ENCODE data around the gene NHLRC2. TPM values are rescaled to one million over a fixed set of nuclear protein-coding genes. Genes with fewer than 3 reads are reported as not detected.

Gene NHLRC2
- total and polyA plus RNA-seq, 2 of the 13 experiments (the other 11 are each of a cell fraction or from before 2014, with no cell fraction given): 7.6 to 12.7 TPM

DNA sequence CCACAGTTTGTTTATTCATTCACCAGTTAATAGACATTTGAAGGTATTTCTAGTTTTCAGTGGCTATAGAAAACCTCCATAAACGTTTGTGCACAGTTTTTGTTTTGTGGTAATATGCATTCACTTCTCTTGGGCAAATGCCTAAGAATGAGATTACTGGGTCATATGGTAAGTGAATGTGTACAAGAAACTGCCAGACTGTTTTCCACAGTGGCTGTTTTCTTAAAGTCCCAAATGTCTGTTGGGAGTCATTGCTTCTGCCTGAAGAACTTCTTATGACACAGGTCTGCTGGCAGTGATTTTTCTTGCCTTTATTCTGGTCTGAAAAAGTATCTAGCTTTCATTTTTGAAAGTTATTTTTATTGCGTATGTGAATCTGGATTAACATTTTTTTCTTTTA, 35.5 kb downstream of the NHLRC2 start:
- intact Hi-C loops (cut with micrococcal nuclease; ENCODE audit: unreplicated experiment): no loop called here
- no peak overlapping the region for H3K4me3 ChIP-seq (replicated peaks in 1 of 3; ENCODE audit: insufficient read depth in 1 of 3, low read depth in 2 of 3, low read length in 3 of 3)
- FAIRE-seq (no peak), DNase-seq (ENCODE audit: low spot score) (no peak), ATAC-seq (no peak)
- no peak overlapping the region for H3K9ac ChIP-seq (ENCODE audit: insufficient read depth, low read depth, low read length)
- POLR2A ChIA-PET: no interaction called here
- no peak overlapping the region for H2AFZ ChIP-seq (ENCODE audit: low read length)
- 80% methylated on average over 2 of the region's 2 CpGs for WGBS (ENCODE audit: low lambda C conversion rate)
- CTCF ChIA-PET (ENCODE audit: low intra/inter-chr PET ratio, low total read pairs): no interaction called here
- H4K20me1 ChIP-seq (ENCODE audit: insufficient read depth, low read length): no peaks in the 10 kb centered on the region
- H3K4me2 ChIP-seq (ENCODE audit: low read depth, low read length): no peak overlapping the region
- no peaks in the 10 kb centered on the region for H3K27me3 ChIP-seq (ENCODE audit: control insufficient read depth in 1 of 2, insufficient read depth in 2 of 2, low read length in 2 of 2)
- no peaks in the 10 kb centered on the region for H3K4me1 ChIP-seq (ENCODE audit: insufficient read depth, low read length)
- no TSS peak for BruUV-seq (replicated peaks)
- H3K36me3 ChIP-seq (replicated peaks in 1 of 2; ENCODE audit: control insufficient read depth in 1 of 2, insufficient read depth in 2 of 2, low read length in 2 of 2): peaks cover 2 to 13% of the 10 kb centered on the region in 2 experiments; a peak in 4 of 5 replicates
- in situ Hi-C loops (cut with HindIII; ENCODE audit: extremely low pct_ligation_motif_present, low pct_unique_long_range_greater_than_20kb): no loop called here
- H3K27ac ChIP-seq (ENCODE audit: extremely low read length, insufficient read depth, low read length): no peak overlapping the region
- TF ChIP-seq PAX8 (CRISPR knock-in tag; IDR thresholded peaks at IDR 0.05; ENCODE audit: borderline replicate concordance) (no peak), ZNF234 (CRISPR knock-in tag; conservative IDR thresholded peaks at IDR 0.05) (no peak), ARNT2 (CRISPR knock-in tag; IDR thresholded peaks at IDR 0.05; ENCODE audit: low read depth) (no peak), EED (CRISPR knock-in tag; IDR thresholded peaks at IDR 0.05) (no peak)
- TF ChIP-seq, protein P1, sequence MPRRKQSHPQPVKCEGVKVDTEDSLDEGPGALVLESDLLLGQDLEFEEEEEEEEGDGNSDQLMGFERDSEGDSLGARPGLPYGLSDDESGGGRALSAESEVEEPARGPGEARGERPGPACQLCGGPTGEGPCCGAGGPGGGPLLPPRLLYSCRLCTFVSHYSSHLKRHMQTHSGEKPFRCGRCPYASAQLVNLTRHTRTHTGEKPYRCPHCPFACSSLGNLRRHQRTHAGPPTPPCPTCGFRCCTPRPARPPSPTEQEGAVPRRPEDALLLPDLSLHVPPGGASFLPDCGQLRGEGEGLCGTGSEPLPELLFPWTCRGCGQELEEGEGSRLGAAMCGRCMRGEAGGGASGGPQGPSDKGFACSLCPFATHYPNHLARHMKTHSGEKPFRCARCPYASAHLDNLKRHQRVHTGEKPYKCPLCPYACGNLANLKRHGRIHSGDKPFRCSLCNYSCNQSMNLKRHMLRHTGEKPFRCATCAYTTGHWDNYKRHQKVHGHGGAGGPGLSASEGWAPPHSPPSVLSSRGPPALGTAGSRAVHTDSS (CRISPR knock-in tag; conservative IDR thresholded peaks at IDR 0.05): no peak
- no peaks in the 10 kb centered on the region for H3K9me3 ChIP-seq (ENCODE audit: low read length)
- H3K79me2 ChIP-seq (ENCODE audit: insufficient read depth, low read length): no peaks in the 10 kb centered on the region

DNA sequence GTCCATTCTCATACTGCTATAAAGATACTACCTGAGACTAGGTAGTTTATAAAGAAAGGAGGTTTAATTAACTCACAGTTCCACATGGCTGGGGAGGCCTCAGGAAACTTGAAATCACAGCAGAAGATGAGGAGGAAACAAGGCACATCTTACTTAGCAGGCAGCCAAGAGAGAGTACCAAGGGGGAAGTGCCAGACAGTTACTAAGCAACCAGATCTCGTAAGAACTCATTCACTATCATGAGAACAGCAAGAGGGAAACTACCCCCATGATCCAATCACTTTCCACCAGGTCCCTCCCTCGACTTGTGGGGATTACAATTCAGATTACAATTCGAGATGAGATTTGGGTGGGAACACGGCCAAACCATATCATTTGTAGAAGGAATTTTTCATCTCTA, 36.3 kb downstream of the NHLRC2 start:
- in situ Hi-C loops (cut with HindIII; ENCODE audit: extremely low pct_ligation_motif_present, low pct_unique_long_range_greater_than_20kb) (no loop called here), intact Hi-C loops (cut with micrococcal nuclease; ENCODE audit: unreplicated experiment) (no loop called here)
- Histone ChIP-seq H3K4me3 (replicated peaks in 1 of 3; ENCODE audit: insufficient read depth in 1 of 3, low read depth in 2 of 3, low read length in 3 of 3) (no peak overlapping the region), H3K4me2 (ENCODE audit: low read depth, low read length) (no peak overlapping the region), H3K9ac (ENCODE audit: insufficient read depth, low read depth, low read length) (no peak overlapping the region), H3K27ac (ENCODE audit: extremely low read length, insufficient read depth, low read length) (no peak overlapping the region), H3K79me2 (ENCODE audit: insufficient read depth, low read length) (no peaks in the 10 kb centered on the region), H3K4me1 (ENCODE audit: insufficient read depth, low read length) (no peaks in the 10 kb centered on the region), H3K36me3 (replicated peaks in 1 of 2; ENCODE audit: control insufficient read depth in 1 of 2, insufficient read depth in 2 of 2, low read length in 2 of 2) (peaks cover 2 to 16% of the 10 kb centered on the region in 2 experiments; a peak in 4 of 5 replicates), H3K9me3 (ENCODE audit: low read length) (no peaks in the 10 kb centered on the region), H2AFZ (ENCODE audit: low read length) (no peak overlapping the region), H3K27me3 (ENCODE audit: control insufficient read depth in 1 of 2, insufficient read depth in 2 of 2, low read length in 2 of 2) (no peaks in the 10 kb centered on the region), H4K20me1 (ENCODE audit: insufficient read depth, low read length) (no peaks in the 10 kb centered on the region)
- no peak for ATAC-seq
- 93% methylated on average over 4 of the region's 4 CpGs for WGBS (ENCODE audit: low lambda C conversion rate)
- ChIA-PET POLR2A (no interaction called here), CTCF (ENCODE audit: low intra/inter-chr PET ratio, low total read pairs) (no interaction called here)
- BruUV-seq (replicated peaks): no TSS peak
- no peak for DNase-seq (ENCODE audit: low spot score)
- FAIRE-seq: no peak
- TF ChIP-seq KDM4B (CRISPR knock-in tag; IDR thresholded peaks at IDR 0.05) (no peak), ZSCAN12 (CRISPR knock-in tag; IDR thresholded peaks at IDR 0.05) (no peak), ELF4 (CRISPR knock-in tag; IDR thresholded peaks at IDR 0.05; ENCODE audit: borderline replicate concordance) (no peak), AKAP8 (CRISPR knock-in tag; IDR thresholded peaks at IDR 0.05) (no peak)
- TF ChIP-seq, protein P2, sequence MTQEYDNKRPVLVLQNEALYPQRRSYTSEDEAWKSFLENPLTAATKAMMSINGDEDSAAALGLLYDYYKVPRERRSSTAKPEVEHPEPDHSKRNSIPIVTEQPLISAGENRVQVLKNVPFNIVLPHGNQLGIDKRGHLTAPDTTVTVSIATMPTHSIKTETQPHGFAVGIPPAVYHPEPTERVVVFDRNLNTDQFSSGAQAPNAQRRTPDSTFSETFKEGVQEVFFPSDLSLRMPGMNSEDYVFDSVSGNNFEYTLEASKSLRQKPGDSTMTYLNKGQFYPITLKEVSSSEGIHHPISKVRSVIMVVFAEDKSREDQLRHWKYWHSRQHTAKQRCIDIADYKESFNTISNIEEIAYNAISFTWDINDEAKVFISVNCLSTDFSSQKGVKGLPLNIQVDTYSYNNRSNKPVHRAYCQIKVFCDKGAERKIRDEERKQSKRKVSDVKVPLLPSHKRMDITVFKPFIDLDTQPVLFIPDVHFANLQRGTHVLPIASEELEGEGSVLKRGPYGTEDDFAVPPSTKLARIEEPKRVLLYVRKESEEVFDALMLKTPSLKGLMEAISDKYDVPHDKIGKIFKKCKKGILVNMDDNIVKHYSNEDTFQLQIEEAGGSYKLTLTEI (CRISPR knock-in tag; conservative IDR thresholded peaks at IDR 0.05): no peak
- TF ChIP-seq, protein P3, sequence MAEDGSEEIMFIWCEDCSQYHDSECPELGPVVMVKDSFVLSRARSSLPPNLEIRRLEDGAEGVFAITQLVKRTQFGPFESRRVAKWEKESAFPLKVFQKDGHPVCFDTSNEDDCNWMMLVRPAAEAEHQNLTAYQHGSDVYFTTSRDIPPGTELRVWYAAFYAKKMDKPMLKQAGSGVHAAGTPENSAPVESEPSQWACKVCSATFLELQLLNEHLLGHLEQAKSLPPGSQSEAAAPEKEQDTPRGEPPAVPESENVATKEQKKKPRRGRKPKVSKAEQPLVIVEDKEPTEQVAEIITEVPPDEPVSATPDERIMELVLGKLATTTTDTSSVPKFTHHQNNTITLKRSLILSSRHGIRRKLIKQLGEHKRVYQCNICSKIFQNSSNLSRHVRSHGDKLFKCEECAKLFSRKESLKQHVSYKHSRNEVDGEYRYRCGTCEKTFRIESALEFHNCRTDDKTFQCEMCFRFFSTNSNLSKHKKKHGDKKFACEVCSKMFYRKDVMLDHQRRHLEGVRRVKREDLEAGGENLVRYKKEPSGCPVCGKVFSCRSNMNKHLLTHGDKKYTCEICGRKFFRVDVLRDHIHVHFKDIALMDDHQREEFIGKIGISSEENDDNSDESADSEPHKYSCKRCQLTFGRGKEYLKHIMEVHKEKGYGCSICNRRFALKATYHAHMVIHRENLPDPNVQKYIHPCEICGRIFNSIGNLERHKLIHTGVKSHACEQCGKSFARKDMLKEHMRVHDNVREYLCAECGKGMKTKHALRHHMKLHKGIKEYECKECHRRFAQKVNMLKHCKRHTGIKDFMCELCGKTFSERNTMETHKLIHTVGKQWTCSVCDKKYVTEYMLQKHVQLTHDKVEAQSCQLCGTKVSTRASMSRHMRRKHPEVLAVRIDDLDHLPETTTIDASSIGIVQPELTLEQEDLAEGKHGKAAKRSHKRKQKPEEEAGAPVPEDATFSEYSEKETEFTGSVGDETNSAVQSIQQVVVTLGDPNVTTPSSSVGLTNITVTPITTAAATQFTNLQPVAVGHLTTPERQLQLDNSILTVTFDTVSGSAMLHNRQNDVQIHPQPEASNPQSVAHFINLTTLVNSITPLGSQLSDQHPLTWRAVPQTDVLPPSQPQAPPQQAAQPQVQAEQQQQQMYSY (CRISPR knock-in tag; IDR thresholded peaks at IDR 0.05): no peak
